Endothelial cell (in vitro differentiated cells): Measurements from ENCODE around the gene ARL6IP4. TPM values are rescaled to one million over a fixed set of nuclear protein-coding genes. Genes with fewer than 3 reads are reported as not detected.
"Not testable (repeated sequence)": the region's sequence is repeated elsewhere in the genome, so short reads cannot be mapped to it uniquely, and the experiment has no call there.

Source experiments
- DNase-seq: peaks from one replicate; pipeline ENCODE4 v3.0.0; 2021; ENCODE audit warnings: low spot score
- H3K27ac Mint-ChIP-seq: one replicate; pipeline ENCODE4 v1.8.0; 2021; ENCODE audit warnings: mixed read lengths, inconsistent platforms; ENCODE audit not compliant: unreplicated experiment
- H3K27me3 Mint-ChIP-seq: one replicate; pipeline ENCODE4 v1.8.0; 2021; ENCODE audit warnings: mild to moderate bottlenecking, moderate library complexity, mixed read lengths, inconsistent platforms; ENCODE audit not compliant: unreplicated experiment
- H3K36me3 Mint-ChIP-seq: one replicate; pipeline ENCODE4 v1.8.0; 2021; ENCODE audit warnings: mild to moderate bottlenecking, low read depth, mixed read lengths, inconsistent platforms; ENCODE audit not compliant: unreplicated experiment
- H3K4me1 Mint-ChIP-seq: one replicate; pipeline ENCODE4 v1.8.0; 2021; ENCODE audit warnings: mild to moderate bottlenecking, mixed read lengths, inconsistent platforms; ENCODE audit not compliant: unreplicated experiment
- H3K4me3 Mint-ChIP-seq: one replicate; pipeline ENCODE4 v1.8.0; 2021; ENCODE audit warnings: mild to moderate bottlenecking, mixed read lengths, inconsistent platforms; ENCODE audit not compliant: unreplicated experiment
- H3K9me3 Mint-ChIP-seq: one replicate; pipeline ENCODE4 v1.8.0; 2021; ENCODE audit warnings: mixed read lengths, inconsistent platforms; ENCODE audit not compliant: unreplicated experiment
- total RNA-seq: library from RNA; stranded (reverse); fragmentation: NEBNext Ultra II Directional; extraction: Animal tissue kit (Norgen Biotek cat#: 25700); gene quantifications from one replicate; pipeline ENCODE4 v1.2.1, GENCODE V29; 2021; ENCODE audit not compliant: unreplicated experiment
- TF ChIP-seq, protein P1 (sequence below): fragments of 200-600 bp; sonication (generic); IDR thresholded peaks from one replicate; pipeline ENCODE4 v1.5.0; 2021; ENCODE audit warnings: antibody characterized with exemption; ENCODE audit not compliant: unreplicated experiment

ARL6IP4 gene
- total RNA-seq, 1 donor from 2014 or later = 151 TPM

- H3K36me3 Mint-ChIP-seq = peaks cover 4% of the 10 kb centered on the region
- H3K4me1 Mint-ChIP-seq = peaks cover 7% of the 10 kb centered on the region
- H3K4me3 Mint-ChIP-seq = no peak overlapping the region
- no peak overlapping the region for H3K27ac Mint-ChIP-seq
- no peaks in the 10 kb centered on the region for H3K9me3 Mint-ChIP-seq
- TF ChIP-seq, protein P1, sequence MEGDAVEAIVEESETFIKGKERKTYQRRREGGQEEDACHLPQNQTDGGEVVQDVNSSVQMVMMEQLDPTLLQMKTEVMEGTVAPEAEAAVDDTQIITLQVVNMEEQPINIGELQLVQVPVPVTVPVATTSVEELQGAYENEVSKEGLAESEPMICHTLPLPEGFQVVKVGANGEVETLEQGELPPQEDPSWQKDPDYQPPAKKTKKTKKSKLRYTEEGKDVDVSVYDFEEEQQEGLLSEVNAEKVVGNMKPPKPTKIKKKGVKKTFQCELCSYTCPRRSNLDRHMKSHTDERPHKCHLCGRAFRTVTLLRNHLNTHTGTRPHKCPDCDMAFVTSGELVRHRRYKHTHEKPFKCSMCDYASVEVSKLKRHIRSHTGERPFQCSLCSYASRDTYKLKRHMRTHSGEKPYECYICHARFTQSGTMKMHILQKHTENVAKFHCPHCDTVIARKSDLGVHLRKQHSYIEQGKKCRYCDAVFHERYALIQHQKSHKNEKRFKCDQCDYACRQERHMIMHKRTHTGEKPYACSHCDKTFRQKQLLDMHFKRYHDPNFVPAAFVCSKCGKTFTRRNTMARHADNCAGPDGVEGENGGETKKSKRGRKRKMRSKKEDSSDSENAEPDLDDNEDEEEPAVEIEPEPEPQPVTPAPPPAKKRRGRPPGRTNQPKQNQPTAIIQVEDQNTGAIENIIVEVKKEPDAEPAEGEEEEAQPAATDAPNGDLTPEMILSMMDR = no peak
- no peaks in the 10 kb centered on the region for H3K27me3 Mint-ChIP-seq
- no peak for DNase-seq
These were observed 41.4 kb upstream of the ARL6IP4 start for GRCh38 chr12:122939125-122939524.

GRCh38 chr12:122941351-122941750, 39.1 kb upstream of the ARL6IP4 start:
- not testable (repeated sequence) for H3K9me3 Mint-ChIP-seq, H3K27me3 Mint-ChIP-seq, H3K4me3 Mint-ChIP-seq, H3K4me1 Mint-ChIP-seq, H3K36me3 Mint-ChIP-seq, H3K27ac Mint-ChIP-seq, DNase-seq

DNA sequence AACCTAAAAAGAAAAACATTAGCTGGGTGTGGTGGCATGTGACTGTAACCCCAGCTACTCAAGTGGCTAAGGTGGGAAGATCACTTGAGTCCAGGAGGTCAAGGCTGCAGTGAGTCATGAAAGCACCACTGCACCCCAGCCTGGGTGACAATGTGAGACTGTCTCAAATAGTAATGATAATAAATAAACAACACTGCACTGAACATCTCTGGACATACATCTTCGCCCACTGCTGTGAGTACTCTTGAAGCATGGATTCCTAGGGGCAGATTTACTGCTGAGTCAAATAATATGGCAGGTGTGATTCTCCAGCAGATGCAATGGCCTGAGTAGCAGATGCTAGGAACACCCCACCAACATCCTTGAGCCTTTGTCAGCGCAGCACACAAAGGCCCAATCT, 37.8 kb upstream of the ARL6IP4 start:
- H3K4me1 Mint-ChIP-seq = peaks cover 7% of the 10 kb centered on the region
- H3K27me3 Mint-ChIP-seq = no peaks in the 10 kb centered on the region
- H3K9me3 Mint-ChIP-seq = no peaks in the 10 kb centered on the region
- no peak overlapping the region for H3K4me3 Mint-ChIP-seq
- H3K27ac Mint-ChIP-seq = no peak overlapping the region
- peaks cover 4% of the 10 kb centered on the region for H3K36me3 Mint-ChIP-seq
- DNase-seq = no peak
- TF ChIP-seq, protein P1 = no peak

DNA sequence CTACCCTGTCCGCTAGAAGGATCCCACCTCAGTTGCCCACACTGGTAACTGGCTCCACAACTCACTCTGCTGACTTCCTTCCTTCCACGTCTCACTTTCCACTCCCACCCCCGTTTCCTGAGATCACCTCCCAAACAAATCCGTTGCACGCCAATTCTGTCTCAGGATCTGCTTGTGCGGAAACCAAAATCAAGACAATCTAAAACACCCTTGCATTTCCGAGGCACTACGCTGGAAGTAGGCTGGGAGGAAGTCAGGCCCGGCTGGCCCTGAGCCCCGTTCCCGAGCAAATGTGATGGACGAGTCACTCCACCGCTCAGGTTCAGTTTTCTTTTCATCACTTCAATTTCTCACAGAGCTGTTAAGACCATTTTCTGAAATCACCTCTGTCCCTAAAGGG, 37.3 kb upstream of the ARL6IP4 start:
- TF ChIP-seq, protein P1 = no peak
- Mint-ChIP-seq H3K36me3 (peaks cover 4% of the 10 kb centered on the region), H3K4me3 (no peak overlapping the region), H3K27me3 (peaks cover 1% of the 10 kb centered on the region), H3K4me1 (peaks cover 7% of the 10 kb centered on the region), H3K9me3 (no peaks in the 10 kb centered on the region), H3K27ac (peak overlapping the region; percentile 7)
- no peak for DNase-seq

- Mint-ChIP-seq H3K36me3 (peaks cover 4% of the 10 kb centered on the region), H3K27me3 (peaks cover 1% of the 10 kb centered on the region), H3K27ac (no peak overlapping the region), H3K4me1 (peaks cover 7% of the 10 kb centered on the region), H3K9me3 (no peaks in the 10 kb centered on the region), H3K4me3 (no peak overlapping the region)
- no peak for DNase-seq
- TF ChIP-seq, protein P1 = no peak
These were observed 35.6 kb upstream of the ARL6IP4 start for GRCh38 chr12:122944605-122945592.
